Fibroblast of pulmonary artery (primary cell): ENCODE measurements around the gene RLBP1.

ENCODE experiments used
- DNase-seq: peaks from one replicate; pipeline ENCODE4 v3.0.0-alpha.2; 2010; ENCODE audit warnings: low read depth
- H3K4me3 ChIP-seq: replicated peaks from 2 replicates; pipeline ENCODE4 v1.5.1; 2011; ENCODE audit warnings: low read depth, mild to moderate bottlenecking, control low read depth, low read length, moderate library complexity
- TF ChIP-seq, protein P1 (sequence below): IDR thresholded peaks from 2 replicates; pipeline ENCODE4 v1.5.1; 2011; ENCODE audit warnings: mild to moderate bottlenecking, control low read depth, low read length, inconsistent platforms; ENCODE audit errors: missing control alignments

The RLBP1 gene

DNA sequence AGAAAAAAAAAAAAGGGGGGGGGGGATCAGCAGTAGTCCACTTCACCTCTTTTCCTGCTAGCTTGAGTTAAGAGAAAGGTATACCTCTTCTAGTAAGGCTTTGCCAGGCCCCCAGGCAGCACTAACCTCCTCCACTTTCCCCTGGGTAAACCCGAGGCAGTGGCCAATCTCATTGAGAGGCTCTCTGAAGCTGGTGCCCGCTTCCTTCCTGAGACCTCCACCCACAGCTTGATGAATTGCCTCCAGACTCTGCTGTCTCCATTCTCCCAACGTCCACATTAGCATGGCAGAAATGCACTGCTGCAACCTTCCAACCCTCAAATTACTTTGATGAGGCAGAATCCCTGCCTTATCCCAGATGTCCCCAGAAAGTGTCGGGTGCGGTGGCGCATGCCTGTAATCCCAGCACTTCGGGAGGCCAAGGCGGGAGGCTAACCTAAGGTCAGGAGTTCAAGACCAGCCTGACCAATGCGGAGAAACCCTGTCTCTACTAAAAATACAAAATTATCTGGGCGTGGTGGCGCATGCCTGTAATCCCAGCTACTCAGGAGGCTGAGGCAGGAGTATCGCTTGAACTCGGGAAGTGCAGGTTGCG, 15.3 kb downstream of the RLBP1 start:
- TF ChIP-seq, protein P1, sequence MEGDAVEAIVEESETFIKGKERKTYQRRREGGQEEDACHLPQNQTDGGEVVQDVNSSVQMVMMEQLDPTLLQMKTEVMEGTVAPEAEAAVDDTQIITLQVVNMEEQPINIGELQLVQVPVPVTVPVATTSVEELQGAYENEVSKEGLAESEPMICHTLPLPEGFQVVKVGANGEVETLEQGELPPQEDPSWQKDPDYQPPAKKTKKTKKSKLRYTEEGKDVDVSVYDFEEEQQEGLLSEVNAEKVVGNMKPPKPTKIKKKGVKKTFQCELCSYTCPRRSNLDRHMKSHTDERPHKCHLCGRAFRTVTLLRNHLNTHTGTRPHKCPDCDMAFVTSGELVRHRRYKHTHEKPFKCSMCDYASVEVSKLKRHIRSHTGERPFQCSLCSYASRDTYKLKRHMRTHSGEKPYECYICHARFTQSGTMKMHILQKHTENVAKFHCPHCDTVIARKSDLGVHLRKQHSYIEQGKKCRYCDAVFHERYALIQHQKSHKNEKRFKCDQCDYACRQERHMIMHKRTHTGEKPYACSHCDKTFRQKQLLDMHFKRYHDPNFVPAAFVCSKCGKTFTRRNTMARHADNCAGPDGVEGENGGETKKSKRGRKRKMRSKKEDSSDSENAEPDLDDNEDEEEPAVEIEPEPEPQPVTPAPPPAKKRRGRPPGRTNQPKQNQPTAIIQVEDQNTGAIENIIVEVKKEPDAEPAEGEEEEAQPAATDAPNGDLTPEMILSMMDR = no peak
- DNase-seq = no peak
- H3K4me3 ChIP-seq = no peak overlapping the region

- DNase-seq = no peak
- TF ChIP-seq, protein P1 = no peak
Measured at GRCh38 chr15:89203705-89204273, 17.6 kb downstream of the RLBP1 start.

GRCh38 chr15:89201465-89202005, 19.8 kb downstream of the RLBP1 start:
- H3K4me3 ChIP-seq = no peak overlapping the region
- TF ChIP-seq, protein P1 = no peak
- DNase-seq = no peak

More at GRCh38 chr15:89203705-89204273, 17.6 kb downstream of the RLBP1 start:
- H3K4me3 ChIP-seq = no peak overlapping the region

GRCh38 chr15:89200182-89200581, 21.2 kb downstream of the RLBP1 start:
- DNase-seq = no peak
- H3K4me3 ChIP-seq = no peak overlapping the region
- TF ChIP-seq, protein P1 = no peak

- TF ChIP-seq, protein P1 = no peak
Measured at GRCh38 chr15:89199746-89200145, 21.6 kb downstream of the RLBP1 start.

GRCh38 chr15:89198934-89199333, 22.4 kb downstream of the RLBP1 start:
- H3K4me3 ChIP-seq = no peak overlapping the region
- no peak for DNase-seq
- TF ChIP-seq, protein P1 = no peak

More at GRCh38 chr15:89199746-89200145, 21.6 kb downstream of the RLBP1 start:
- H3K4me3 ChIP-seq = no peak overlapping the region
- no peak for DNase-seq
